GM19240 (cell line): Measurements from ENCODE around the gene CCDC170.

Experiments used
- DNase-seq: peaks from one replicate; pipeline ENCODE4 v3.0.0; 2011; ENCODE audit warnings: low spot score; ENCODE audit not compliant: insufficient read length

The CCDC170 gene

GRCh38 chr6:151652325-151652724 is 158.5 kb downstream of the CCDC170 start:
- DNase-seq: no peak

- DNase-seq: no peak
Measured at GRCh38 chr6:151655099-151655498, 161.3 kb downstream of the CCDC170 start.

- DNase-seq: no peak
Measured at GRCh38 chr6:151656392-151656791, 162.6 kb downstream of the CCDC170 start.

GRCh38 chr6:151658091-151658490 is 164.3 kb downstream of the CCDC170 start:
- DNase-seq: no peak

- DNase-seq: no peak
Measured at GRCh38 chr6:151659212-151659611, 165.4 kb downstream of the CCDC170 start.

- no peak for DNase-seq
Measured at GRCh38 chr6:151661509-151661908, 167.7 kb downstream of the CCDC170 start.

- no peak for DNase-seq
Measured at GRCh38 chr6:151661928-151662327, 168.1 kb downstream of the CCDC170 start.

- no peak for DNase-seq
Measured at GRCh38 chr6:151663559-151663958, 169.7 kb downstream of the CCDC170 start.

GRCh38 chr6:151664390-151664789 is 170.6 kb downstream of the CCDC170 start:
- no peak for DNase-seq

GRCh38 chr6:151665329-151665728 is 171.5 kb downstream of the CCDC170 start:
- DNase-seq: no peak

- no peak for DNase-seq
Measured at GRCh38 chr6:151666526-151666925, 172.7 kb downstream of the CCDC170 start.

- no peak for DNase-seq
Measured at GRCh38 chr6:151669208-151669560, 175.4 kb downstream of the CCDC170 start.

- no peak for DNase-seq
Measured at GRCh38 chr6:151670116-151670515, 176.3 kb downstream of the CCDC170 start.
